CD14-positive monocyte (primary cell): ENCODE measurements around the gene OLFM3. TPM values are rescaled to one million over a fixed set of nuclear protein-coding genes. Genes with fewer than 3 reads are reported as not detected.

Experiments
- DNase-seq, 3 donors: peaks; one replicate each; pipeline ENCODE4 v3.0.0-alpha.2; 2011 to 2022
- H2AFZ ChIP-seq: 2 replicates; pipeline ENCODE4 v1.6.0; 2012; ENCODE audit warnings: mild to moderate bottlenecking, low read depth, low read length, inconsistent platforms; ENCODE audit not compliant: insufficient read depth, poor library complexity, severe bottlenecking
- H3K27ac ChIP-seq, 2 donors: 1 replicate in 1 of 2; 2 replicates in 1 of 2; pipeline ENCODE4 v1.5.1; 2012 to 2013; ENCODE audit warnings: low read length in 2 of 2, control low read depth in 1 of 2, inconsistent platforms in 1 of 2, low read depth in 1 of 2, mild to moderate bottlenecking in 1 of 2
- H3K27me3 ChIP-seq, 2 donors: one replicate each; pipeline versions ENCODE4 v1.6.0 to v1.6.1; 2011 to 2013; ENCODE audit warnings: low read length in 2 of 2; ENCODE audit not compliant: control insufficient read depth in 2 of 2, insufficient read depth in 2 of 2
- H3K36me3 ChIP-seq, 2 donors: replicated peaks in 1 of 2; 1 replicate in 1 of 2; 2 replicates in 1 of 2; pipeline versions ENCODE4 v1.5.1 to v1.6.1; 2012 to 2013; ENCODE audit warnings: low read length in 2 of 2, control low read depth in 1 of 2, inconsistent platforms in 1 of 2, mild to moderate bottlenecking in 1 of 2; ENCODE audit not compliant: insufficient read depth in 2 of 2, control insufficient read depth in 1 of 2
- H3K4me1 ChIP-seq, 2 donors: 1 replicate in 1 of 2; 2 replicates in 1 of 2; pipeline versions ENCODE4 v1.5.1 to v1.6.1; 2012 to 2013; ENCODE audit warnings: low read length in 2 of 2, control low read depth in 1 of 2, inconsistent platforms in 1 of 2, mild to moderate bottlenecking in 1 of 2, moderate library complexity in 1 of 2; ENCODE audit not compliant: insufficient read depth in 2 of 2, control insufficient read depth in 1 of 2
- H3K4me2 ChIP-seq: replicated peaks from 2 replicates; pipeline ENCODE3; 2012; ENCODE audit warnings: low read length, moderate library complexity, mild to moderate bottlenecking; ENCODE audit not compliant: poor library complexity, severe bottlenecking; ENCODE audit errors: extremely low read depth
- H3K4me3 ChIP-seq, 3 experiments: fragments of 200-600 bp in 1 of 3; sonication (generic) in 1 of 3; replicated peaks in 1 of 3; 1 replicate in 2 of 3; 2 replicates in 1 of 3; pipeline ENCODE4 v1.5.1; 2011 to 2013; ENCODE audit warnings: low read length in 3 of 3, mild to moderate bottlenecking in 3 of 3, control low read depth in 2 of 3, low read depth in 2 of 3, inconsistent platforms in 1 of 3, moderate library complexity in 1 of 3
- H3K79me2 ChIP-seq: 2 replicates; pipeline ENCODE4 v1.6.0; 2012; ENCODE audit warnings: mild to moderate bottlenecking, control low read depth, inconsistent platforms, low read length, moderate library complexity; ENCODE audit not compliant: insufficient read depth
- H3K9ac ChIP-seq: 2 replicates; pipeline ENCODE4 v1.6.0; 2017; ENCODE audit warnings: low read length, mild to moderate bottlenecking; ENCODE audit not compliant: insufficient read depth, poor library complexity, severe bottlenecking
- H3K9me3 ChIP-seq, 2 donors: replicated peaks in 1 of 2; 1 replicate in 1 of 2; 2 replicates in 1 of 2; pipeline versions ENCODE4 v1.5.1 to v1.6.1; 2012 to 2013; ENCODE audit warnings: low read length in 2 of 2, control low read depth in 1 of 2; ENCODE audit not compliant: control insufficient read depth in 1 of 2, insufficient read depth in 1 of 2
- H4K20me1 ChIP-seq: 2 replicates; pipeline ENCODE4 v1.6.0; 2012; ENCODE audit warnings: mild to moderate bottlenecking, low read length, control low read depth, moderate library complexity; ENCODE audit not compliant: insufficient read depth
- H3K27ac Mint-ChIP-seq, 7 donors: one replicate each; pipeline ENCODE4 v1.8.0; 2020; ENCODE audit warnings: mild to moderate bottlenecking in 7 of 7, mixed read lengths in 7 of 7, moderate library complexity in 6 of 7, inconsistent platforms in 2 of 7
- H3K27me3 Mint-ChIP-seq, 3 donors: one replicate each; pipeline ENCODE4 v1.8.0; 2021 to 2022; ENCODE audit warnings: low read depth in 3 of 3, mild to moderate bottlenecking in 3 of 3, mixed read lengths in 3 of 3, moderate library complexity in 3 of 3, inconsistent platforms in 1 of 3
- H3K36me3 Mint-ChIP-seq, 2 donors: one replicate each; pipeline ENCODE4 v1.8.0; 2020; ENCODE audit warnings: mixed read lengths in 2 of 2, inconsistent platforms in 1 of 2, mild to moderate bottlenecking in 1 of 2
- H3K4me1 Mint-ChIP-seq: one replicate; pipeline ENCODE4 v1.8.0; 2020; ENCODE audit warnings: mild to moderate bottlenecking, mixed read lengths
- H3K4me3 Mint-ChIP-seq, 2 donors: one replicate each; pipeline ENCODE4 v1.8.0; 2020; ENCODE audit warnings: mild to moderate bottlenecking in 2 of 2, mixed read lengths in 2 of 2, moderate library complexity in 1 of 2
- H3K9me3 Mint-ChIP-seq, 7 donors: one replicate each; pipeline ENCODE4 v1.8.0; 2020 to 2022; ENCODE audit warnings: mixed read lengths in 7 of 7, mild to moderate bottlenecking in 6 of 7, moderate library complexity in 6 of 7, inconsistent platforms in 2 of 7
- CTCF ChIP-seq: fragments of 200-600 bp; IDR thresholded peaks from one replicate; pipeline ENCODE4 v1.8.0; 2022; ENCODE audit warnings: antibody characterized with exemption, mild to moderate bottlenecking
- WGBS: methylation state at CpG from one replicate; pipeline ENCODE4 v1.1.5; 2013; ENCODE audit warnings: missing lambda C conversion rate; ENCODE audit not compliant: insufficient coverage; 5-methylcytosine and 5-hydroxymethylcytosine counted together
- intact Hi-C, 2 donors: fragments of 100-400 bp; cut with micrococcal nuclease; formaldehyde crosslinking; loops; one replicate each; pipeline versions ENCODE4 v1.15.0 to v1.15.1; 2023
- polyA plus RNA-seq, 3 donors: library from polyadenylated mRNA; depleted of rRNA in 1 of 3; unstranded in 2 of 3; stranded (reverse) in 1 of 3; fragments of 300-500 nt in 2 of 3; fragments of >200 nt in 1 of 3; fragmentation: Illumina TruSeq in 2 of 3; gene quantifications; 1 replicate in 2 of 3; 2 replicates in 1 of 3; pipeline ENCODE4 v1.2.3, GENCODE V29; 2012 to 2021

OLFM3 gene
- polyA plus RNA-seq, 3 donors, result not detected

- Mint-ChIP-seq H3K36me3 (no peaks in the 10 kb centered on the region), H3K27me3 (no peaks in the 10 kb centered on the region), H3K4me1 (no peaks in the 10 kb centered on the region), H3K27ac (no peak overlapping the region), H3K9me3 (no peaks in the 10 kb centered on the region), H3K4me3 (no peak overlapping the region)
- no peaks in the 10 kb centered on the region for H3K27me3 ChIP-seq
- no peaks in the 10 kb centered on the region for H4K20me1 ChIP-seq
- H3K36me3 ChIP-seq, result no peaks in the 10 kb centered on the region
- H3K27ac ChIP-seq, result no peak overlapping the region
- TF ChIP-seq CTCF, result no peak
- H3K4me2 ChIP-seq, result no peak overlapping the region
- H3K4me3 ChIP-seq, result no peak overlapping the region
- no peak for DNase-seq
- no peaks in the 10 kb centered on the region for H3K4me1 ChIP-seq
- WGBS, result no CpG with 5 or more reads among the region's 1 CpG
- H2AFZ ChIP-seq, result no peak overlapping the region
- H3K9ac ChIP-seq, result no peak overlapping the region
- H3K9me3 ChIP-seq, result no peaks in the 10 kb centered on the region
- intact Hi-C loops, result no loop called here
- H3K79me2 ChIP-seq, result no peaks in the 10 kb centered on the region
Observed at GRCh38 chr1:101816262-101816661, 180.5 kb downstream of the OLFM3 start.

- no peaks in the 10 kb centered on the region for H3K36me3 Mint-ChIP-seq
- no peak overlapping the region for H3K4me3 Mint-ChIP-seq
- H3K4me3 ChIP-seq, result no peak overlapping the region
- no peaks in the 10 kb centered on the region for H3K4me1 ChIP-seq
- intact Hi-C loops, result no loop called here
- H4K20me1 ChIP-seq, result no peaks in the 10 kb centered on the region
- H3K9ac ChIP-seq, result no peak overlapping the region
- WGBS, result 100% methylated on average over 2 of the region's 2 CpGs
- H3K27ac ChIP-seq, result no peak overlapping the region
- H3K27ac Mint-ChIP-seq, result no peak overlapping the region
- H3K79me2 ChIP-seq, result no peaks in the 10 kb centered on the region
- no peaks in the 10 kb centered on the region for H3K27me3 ChIP-seq
- H3K27me3 Mint-ChIP-seq, result peaks cover 0 to 2% (median 0%) of the 10 kb centered on the region in 3 donors
- H3K4me2 ChIP-seq, result no peak overlapping the region
- H3K36me3 ChIP-seq, result no peaks in the 10 kb centered on the region
- DNase-seq, result no peak
- no peak overlapping the region for H2AFZ ChIP-seq
- H3K4me1 Mint-ChIP-seq, result no peaks in the 10 kb centered on the region
- no peak for TF ChIP-seq CTCF
- H3K9me3 Mint-ChIP-seq, result no peaks in the 10 kb centered on the region
- H3K9me3 ChIP-seq, result no peaks in the 10 kb centered on the region
Observed at GRCh38 chr1:101798417-101798816, 198.3 kb downstream of the OLFM3 start.
